HG03196 (cell line): ENCODE data around the gene CTSD.

ENCODE experiments used
- ATAC-seq: cut with Tn5 transposase; IDR thresholded peaks from one replicate; pipeline ENCODE4 v1.9.1; 2021; ENCODE audit not compliant: unreplicated experiment

CTSD gene

DNA sequence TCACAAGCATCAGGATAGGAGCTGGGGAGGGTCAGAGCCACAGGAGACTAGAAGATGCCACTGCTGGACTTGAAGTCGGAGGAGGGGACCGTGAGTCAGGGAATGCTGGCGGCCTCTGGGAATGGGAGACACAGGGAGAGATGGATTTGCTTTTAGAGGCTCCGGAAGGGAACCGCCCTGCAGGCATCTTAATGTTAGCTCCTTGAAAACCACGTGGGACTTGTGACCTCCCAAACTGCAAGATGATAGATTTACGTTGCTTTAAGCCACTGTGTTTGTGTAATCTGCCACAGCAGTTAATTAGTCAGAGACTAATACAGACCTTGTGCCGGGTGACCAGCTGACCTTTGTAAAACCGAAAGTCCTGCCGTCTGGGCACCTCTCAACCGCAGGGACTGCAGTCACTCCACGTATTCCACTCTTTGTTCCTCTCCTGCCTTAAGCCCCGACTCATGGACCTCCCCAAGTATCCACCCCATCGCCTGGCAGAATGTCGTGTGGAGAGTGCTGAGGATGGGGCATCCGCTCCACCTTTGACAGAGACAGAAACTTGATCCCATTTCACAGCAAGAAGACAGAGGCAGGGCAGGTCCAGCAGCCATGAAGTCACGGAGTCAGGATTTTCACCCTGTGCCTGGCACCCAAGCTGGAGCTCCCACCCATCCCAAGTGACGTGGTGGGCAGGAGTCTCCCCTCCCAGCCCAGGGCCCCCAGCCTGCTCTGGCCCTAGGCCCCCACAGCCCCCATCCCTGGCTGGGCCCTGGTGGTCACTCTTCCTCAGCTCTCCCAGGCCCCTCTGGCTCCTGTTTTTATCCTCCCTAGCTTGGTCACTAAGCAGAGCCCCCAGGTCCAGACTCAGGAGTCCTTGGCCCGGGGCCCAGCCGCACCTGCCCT, 19.4 kb upstream of the CTSD start:
- ATAC-seq: no peak

DNA sequence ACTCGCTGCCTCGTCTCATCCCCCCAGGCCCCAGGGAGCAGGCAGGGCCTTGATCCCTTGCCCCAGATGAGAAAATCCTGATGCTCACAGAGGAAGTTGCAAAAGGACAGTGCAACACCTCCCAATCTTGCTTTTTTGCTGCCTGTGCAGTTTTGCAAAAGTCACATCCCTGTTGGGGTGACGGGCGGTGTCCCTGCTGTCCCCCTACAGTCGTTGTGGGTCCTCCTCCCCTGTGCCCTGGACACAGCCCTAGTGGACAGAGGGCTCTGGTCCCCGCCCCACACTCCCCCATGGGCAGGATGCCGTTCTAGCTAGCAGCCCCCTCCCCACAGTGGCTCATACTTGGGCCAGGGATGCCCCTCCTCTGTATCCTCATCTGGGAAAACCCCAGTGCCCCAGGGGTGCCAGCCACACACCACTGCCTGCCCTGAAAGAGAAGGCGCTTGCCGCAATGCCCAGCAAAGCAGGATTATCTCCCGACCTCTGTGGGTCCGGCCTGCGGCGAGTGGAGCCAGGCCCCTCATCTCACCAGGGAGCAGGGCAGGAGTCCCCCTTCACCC, 18.4 kb upstream of the CTSD start:
- no peak for ATAC-seq

DNA sequence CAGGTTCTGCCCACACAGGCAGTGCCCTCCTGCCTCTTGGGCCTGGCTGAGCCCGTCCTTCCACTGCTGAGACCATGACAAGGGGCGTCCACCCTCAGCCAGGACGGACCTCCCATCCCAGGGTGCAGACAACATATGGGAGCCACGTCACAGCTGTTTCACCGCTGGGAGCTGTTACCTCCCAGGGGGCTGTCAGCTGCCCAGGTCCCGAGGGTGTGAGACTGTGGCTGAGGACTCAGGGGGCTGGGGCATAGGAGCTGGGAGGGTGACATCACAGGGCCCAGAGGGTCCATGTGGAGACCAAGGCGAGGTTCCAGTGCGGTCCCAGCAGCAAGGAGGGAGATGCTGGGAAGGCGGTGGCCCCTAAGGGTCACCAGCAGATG, 17.9 kb upstream of the CTSD start:
- no peak for ATAC-seq

DNA sequence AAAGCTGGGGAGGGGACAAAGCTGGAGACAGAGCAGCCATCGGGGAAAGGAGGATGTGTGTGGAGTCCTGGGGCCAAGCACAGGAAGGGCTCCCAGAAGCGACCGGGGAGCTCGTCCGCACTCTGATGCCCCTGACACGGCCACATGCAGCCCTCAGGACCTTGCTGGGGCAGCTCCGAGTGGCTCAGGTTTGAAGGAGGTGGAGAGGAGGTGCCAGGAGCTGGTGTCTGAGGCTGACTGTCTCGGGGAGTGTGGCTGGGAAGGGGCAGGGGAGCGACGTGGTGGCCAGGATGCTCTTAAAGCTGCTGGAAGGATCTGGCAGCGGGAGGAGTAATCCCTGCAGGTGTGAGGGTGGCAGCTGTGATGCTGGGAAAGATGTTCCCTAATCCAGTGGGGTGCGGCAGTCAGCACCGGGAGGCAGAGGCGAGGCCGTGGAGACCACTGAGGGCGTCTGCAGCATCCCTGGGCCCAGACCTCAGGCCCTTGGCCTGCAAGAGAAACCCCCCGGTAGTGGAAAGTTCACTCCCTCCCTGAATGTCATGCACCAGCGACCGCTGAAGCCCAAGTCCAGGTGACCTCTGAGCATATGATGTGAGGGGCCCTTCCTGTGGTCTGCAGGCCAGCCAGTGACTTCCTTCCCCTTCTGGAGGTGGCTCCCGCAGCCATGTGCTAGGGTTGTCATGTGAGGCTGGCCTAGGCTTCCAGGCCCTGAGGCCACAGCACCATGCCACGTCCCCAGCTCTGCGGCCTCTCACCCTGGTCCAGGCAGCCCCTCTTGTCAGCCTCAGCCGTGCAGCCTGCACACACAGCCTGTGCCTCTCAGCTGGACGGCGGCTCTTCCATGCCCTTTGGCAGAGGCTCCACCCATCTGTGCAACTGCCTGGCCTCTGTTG, 17.2 kb upstream of the CTSD start:
- ATAC-seq: no peak

DNA sequence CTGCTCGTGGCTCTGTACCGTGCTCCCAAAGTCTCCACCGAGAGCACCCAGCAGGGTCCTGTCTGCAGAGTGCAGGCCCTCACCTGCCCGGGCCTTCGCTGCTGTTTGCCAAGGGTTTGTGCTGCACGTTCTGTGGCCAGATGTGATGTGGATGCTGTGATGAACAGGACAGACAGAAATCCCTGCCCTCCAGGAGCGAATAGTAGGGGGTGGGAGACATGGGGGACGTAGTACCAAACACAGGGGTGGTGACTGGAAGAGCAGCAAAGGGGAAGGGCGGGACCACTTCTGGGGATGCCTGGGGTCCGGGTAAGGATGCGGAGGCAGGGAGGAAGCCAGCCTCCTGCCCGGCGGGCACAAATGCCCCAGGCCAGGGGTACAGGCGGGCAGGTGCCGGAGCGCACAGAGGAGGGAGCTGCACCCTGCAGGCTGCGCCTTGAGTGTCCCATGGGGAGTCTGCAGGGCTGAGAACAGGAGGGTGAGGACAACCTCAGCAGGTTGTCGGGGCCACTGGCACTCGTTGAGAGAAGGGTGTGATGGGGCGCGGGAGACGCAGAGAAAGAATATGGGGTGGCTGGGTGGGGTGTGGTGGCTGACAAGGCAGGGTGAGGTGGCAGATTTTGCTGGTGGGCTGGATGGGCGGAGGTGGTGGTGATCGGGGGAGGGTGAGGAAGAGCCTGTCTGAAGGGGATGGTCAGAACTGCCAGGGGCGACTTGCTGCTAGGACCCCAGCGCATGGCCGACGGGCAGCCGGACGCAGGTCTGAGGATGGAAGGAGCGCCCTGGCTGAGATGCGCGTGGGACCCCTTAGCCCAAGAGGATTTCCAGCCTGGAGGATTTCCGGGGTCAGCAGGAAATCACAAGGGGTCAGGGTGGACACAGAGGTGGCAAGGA, 16.3 kb upstream of the CTSD start:
- ATAC-seq: no peak

DNA sequence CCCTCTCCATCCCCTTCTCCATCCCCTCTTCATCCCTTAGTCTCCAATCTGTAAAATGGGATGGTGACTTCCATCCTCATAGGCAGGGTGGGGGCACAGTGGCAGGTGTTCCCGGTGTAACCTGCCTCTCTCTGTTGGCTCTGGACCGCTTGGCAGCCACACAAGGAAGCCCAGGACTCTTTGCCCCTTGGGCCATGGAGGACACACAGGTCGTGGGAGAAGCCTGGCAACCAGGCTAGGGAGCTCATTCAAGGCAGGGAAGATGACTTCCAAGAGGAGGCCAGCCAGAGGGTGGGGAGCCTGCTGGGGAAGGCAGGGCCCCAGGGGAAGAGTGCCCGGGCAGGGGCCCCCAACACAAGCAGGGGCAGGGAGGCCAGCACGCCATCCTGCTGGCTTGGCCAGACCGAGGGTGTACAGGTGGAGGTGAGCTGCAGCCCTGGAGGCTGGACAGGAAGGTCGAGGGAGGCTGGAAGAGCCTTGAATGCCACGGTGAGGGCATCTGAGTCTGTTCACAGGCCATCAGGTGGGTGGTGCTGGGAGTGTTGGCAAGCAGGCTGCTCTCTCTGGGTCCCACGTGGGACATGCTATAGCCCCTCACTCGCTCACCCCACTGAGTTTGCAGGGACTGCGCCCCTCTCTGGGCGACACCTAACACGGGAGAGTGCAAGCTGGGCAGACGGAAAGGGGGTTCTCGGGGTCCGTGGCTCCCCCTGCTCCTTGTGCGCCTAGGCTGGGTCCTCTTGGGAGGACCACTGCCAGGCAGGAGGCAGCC, 15.5 kb upstream of the CTSD start:
- ATAC-seq: no peak

DNA sequence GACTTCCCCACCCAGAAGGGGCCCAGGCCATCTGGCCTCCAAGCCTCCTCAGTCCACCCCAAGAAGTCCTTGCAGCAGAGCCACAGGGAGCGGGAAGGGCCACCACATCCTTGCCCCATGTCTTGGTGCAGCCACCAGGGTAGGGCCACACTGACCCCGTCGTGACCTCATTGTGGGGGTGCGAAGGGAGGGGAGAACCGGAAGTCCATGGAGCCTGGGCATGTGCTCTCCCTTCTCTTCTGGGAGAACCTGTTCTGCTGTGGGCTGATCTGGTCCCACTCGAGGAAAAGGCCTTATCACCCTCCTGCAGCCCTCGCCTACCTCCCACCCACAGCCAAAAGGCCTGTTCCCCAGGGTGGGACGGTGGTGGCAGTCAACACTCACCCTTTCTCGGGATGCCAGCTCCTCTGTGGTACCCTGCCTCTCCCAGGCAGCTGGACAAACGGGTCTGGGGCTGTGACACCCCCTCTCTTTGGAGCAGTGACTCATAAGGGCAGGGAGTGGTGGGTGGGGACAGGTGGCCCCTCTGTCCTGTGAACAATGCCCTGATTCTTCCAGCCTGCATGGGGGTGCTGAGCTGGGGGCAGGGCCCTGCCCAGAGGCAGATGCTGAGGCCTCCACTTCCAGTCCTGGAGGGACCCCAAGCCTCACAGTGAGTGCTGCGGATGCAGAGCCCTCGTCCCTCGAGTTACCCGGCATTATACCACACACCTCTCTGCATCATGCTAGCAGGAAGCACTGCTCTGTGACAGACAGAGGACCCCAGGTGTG, 14.6 kb upstream of the CTSD start:
- ATAC-seq: no peak

DNA sequence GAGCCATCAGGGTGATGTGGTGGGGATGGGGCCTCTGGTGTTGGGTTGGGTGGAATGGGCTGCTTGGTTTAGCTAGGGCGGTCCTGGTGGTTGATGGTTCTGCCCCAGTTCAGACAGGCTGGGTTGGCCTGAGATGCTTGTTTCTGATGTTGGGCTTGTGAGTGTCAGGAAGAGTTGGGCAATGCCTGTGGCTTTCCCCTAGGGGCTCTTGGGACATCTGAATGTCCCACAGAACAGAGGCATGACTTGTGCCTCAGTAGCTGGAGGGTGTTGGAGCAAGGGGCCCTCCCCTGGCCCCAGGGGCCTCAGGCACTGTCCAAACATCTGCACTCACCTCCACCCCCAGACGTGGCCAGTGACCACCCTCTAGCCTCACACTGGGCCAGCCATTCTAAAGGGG, 14.0 kb upstream of the CTSD start:
- no peak for ATAC-seq

DNA sequence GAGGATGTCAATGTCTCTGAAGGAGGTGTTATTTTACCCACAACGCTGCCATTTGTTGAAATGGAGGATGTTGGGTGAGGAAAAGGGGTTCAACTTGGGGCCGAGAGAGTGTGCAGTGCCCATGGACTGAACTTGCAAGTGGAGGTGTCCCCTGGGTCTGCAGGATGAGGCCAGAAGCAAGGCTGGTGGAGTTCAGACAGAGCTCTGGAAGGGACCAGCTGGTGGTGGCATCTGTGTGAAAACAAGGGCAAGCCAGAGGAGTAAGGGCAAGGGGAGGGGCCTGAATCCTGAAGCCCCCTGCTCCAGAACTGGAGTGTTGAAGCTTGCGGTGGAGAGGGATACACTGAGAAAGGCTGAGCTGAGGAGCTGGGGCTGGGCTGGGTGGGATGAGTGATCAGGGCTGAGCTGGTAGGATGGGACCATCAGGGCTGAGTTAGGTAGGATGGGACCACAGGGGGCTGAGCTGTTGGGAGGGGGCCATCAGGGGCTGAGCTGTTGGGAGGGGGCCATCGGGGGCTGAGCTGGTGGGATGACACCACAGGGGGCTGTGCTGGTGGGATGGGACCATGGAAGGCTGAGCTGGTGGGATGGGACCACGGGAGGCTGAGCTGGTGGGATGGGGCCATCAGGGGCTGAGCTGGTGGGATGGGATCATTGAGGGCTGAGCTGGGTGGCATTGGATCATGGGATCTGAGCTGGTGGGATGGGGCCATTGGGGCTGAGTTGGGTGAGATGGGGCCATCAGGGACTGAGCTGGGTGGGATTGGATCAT, 13.4 kb upstream of the CTSD start:
- ATAC-seq: no peak

DNA sequence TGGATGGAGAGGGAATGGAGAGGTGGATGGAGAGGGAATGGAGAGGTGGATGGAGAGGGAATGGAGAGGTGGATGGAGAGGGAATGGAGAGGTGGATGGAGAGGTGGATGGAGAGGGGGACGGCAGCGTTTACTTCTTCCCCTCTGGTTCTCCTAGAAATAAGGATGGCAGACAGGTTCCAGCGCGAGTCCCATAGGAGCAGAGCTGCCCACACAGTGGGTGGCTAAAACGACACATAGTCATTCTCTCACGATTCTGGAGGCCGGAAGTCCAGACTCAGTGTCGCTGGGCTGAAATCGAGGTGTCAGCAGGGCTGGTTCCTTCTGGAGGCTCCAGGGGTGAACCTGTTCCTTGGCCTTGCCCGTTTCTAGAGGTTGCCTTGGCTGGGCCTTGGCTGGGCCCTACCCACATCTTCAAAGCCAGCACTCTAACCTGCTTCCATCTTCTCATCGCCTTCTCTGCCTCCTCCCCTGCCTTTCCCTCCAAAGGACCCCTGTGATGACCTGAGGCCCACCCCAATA, 12.7 kb upstream of the CTSD start:
- no peak for ATAC-seq

DNA sequence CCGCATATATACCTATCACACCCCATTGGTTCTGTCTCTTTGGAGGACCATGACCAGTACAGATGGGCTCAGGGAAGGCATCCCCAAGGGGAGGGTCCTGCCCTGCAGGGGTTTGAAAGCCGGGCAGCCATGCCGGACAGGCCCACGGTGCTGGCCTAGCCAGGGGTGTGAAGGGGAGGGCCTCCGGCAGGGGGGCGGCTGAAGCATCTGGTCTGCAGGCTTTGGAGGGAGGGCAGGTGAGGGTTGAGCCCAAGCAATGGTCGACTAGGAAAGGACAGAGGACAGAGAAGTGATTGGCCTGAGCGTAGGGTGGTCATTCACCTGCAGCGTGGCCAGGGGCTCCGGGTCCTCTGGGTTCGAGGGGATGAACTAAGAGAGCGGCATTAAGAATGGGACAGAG, 11.2 kb upstream of the CTSD start:
- no peak for ATAC-seq

DNA sequence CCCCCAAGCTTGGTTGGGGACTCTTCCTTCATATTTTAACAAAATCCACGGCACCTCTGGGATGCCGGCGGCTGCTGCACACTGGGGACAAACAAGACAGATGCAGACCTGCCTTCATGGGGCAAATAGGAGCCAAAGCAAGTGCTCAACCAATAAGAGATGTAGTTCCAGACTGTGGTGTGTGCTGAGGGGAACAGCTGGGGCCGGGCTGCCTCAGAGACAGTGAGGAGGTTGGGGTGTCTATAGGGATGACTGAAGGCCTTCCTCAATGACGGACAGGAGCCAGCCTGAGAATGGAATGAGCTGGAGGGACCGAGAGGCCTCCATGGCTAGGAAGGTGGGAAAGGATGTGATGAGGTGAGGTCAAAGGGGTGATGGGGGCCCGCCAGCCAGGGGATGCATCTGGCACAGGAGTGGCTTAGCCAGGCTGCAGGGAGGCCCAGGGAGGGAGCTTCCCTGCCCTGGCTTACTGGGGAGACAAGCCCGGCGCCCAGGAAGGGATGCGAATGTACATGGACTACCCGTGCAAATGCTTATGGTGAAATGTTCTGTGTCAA, 10.3 kb upstream of the CTSD start:
- ATAC-seq: no peak

DNA sequence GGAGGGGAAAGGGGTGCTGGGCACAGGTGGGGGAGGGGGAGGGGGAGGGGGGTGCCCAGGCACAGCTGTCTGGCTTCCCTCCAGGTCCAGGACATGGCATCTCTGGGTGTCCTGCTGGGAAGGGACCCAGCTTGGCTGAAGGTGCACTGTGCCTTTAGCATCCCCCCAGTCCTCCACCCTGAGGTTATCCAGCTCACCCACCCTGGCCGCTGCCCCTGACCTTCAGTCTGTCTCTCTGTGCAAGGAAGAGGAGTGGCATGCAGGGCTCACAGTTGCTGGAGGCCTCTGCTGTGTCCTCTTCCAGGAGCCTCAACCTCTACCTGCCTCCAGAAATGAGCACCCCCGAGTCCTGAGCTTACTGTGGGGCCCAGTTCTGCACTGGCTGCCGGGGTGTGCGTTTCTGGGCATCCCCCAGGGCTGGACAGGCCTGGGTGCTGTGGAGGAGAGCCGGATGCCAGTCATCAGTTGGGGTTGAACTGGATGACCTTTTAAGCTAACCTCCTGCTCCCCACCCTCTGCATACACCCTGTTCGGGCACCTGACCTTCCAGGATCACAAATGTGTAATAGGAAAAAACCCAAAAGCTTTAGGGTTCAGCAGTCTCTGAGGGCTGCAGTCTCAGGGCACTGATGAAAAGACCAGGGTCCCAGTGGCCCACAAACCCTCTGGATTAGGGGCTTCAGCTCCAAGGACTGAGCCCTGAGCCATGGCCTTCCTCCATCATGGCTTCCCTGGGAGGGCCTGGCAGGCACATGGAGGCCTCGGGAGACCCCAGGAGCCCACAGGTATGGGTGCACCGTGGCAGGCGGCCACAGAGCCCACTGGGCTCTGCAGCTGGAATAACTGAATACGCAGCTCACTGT, 9.6 kb upstream of the CTSD start:
- no peak for ATAC-seq

DNA sequence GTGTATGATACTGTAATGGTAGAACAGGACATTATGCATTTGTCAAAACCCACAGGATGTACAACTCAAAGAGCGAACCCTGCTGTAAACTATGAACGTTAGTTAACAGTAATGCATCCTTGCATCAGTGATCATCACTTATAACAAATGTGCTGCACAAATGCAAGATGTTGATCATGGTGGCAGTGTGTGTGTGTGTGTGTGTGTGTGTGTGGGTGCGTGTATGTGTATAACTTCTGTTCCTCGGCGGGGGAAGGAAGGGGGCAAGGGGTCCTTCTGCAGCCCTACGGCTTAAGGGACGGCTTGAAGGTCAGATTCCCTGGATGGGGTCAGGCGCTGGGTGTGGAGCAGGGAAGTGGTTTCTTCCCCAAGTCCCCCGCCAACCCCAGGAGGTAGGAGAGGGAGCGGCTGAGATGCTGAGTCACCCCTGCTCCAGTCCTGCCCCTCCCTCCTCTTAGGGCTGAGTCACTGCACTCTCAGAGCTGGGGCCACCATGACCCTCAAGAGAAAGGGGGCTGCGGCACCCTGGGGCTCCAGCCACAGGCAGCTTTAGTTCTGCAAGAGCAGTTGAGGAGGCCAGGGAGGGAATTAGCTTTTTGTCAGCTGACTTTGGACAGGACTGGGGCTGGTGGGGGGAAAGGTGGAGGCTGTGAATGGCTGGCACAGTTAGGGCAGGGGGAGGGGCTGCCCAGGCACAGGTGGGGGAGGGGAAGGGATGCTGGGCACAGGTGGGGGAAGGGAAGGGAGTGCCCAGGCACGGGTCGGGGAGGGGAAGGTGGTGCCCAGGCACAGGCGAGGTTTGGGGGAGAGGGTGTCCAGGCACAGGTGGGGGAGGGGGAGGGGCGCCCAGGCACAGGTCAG, 8.8 kb upstream of the CTSD start:
- ATAC-seq: no peak

DNA sequence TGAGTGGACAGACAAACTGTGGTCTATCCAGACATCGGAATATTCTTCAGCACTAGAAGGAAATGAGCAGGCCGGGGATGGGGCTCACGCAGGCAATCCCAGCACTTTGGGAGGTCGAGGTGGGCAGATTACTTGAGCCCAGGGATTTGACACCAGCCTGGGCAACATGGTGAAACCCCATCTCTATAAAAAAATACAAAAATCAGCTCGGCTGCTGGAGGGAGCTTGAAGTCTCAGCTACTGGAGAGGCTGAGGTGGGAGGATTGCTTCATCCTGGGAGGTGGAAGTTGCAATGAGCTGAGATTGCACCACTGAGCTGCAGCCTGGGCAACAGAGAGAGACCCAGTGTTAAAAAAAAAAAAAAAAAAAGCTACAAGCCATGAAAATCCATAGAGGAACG, 8.0 kb upstream of the CTSD start:
- no peak for ATAC-seq

DNA sequence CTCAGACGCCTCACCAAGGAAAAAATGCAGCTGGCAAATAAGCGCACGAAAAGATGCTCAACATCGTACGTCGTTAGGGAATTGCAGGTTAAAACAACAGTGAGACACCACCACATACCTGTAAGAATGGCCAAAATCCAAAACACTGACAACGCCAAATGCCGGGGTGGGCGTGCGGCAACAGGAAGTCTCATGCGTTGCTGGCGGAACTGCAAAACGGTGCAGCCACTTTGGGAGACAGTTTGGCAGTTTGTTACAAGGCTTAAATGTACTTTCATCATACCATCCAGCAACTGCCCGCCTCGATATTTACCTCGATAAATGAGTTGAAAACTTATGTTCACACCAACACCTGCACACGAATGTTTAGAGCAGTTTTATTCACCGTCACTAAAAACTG, 7.5 kb upstream of the CTSD start:
- ATAC-seq: no peak
